K562 (cell line): ENCODE results near the gene NRG2. TPM values are rescaled to one million over a fixed set of nuclear protein-coding genes. Genes with fewer than 3 reads are reported as not detected.

Experiments
- HLTF ChIP-seq: fragments of 450-650 bp; IDR thresholded peaks from 2 replicates; pipeline ENCODE4 v1.6.1; 2016
- KLF13 ChIP-seq: fragments of 450-650 bp; IDR thresholded peaks from 2 replicates; pipeline ENCODE4 v1.6.1; 2016; ENCODE audit warnings: missing genetic modification characterization, low read depth, mild to moderate bottlenecking, missing compliant biosample characterization, moderate library complexity, borderline replicate concordance
- NELFE ChIP-seq: IDR thresholded peaks from 2 replicates; pipeline ENCODE4 v1.6.1; 2011; ENCODE audit warnings: mild to moderate bottlenecking; ENCODE audit not compliant: insufficient read depth, insufficient read length
- POU5F1 ChIP-seq: fragments of 150-350 bp; IDR thresholded peaks from 2 replicates; pipeline ENCODE4 v1.6.1; 2014; ENCODE audit warnings: borderline replicate concordance, low read length, low read depth, mild to moderate bottlenecking; ENCODE audit not compliant: partially characterized antibody
- PRMT5 ChIP-seq: sonication (generic); formaldehyde crosslinking; IDR thresholded peaks from 2 replicates; pipeline ENCODE4 v1.5.0; 2020; ENCODE audit warnings: missing genetic modification reagents
- SMAD4 ChIP-seq: fragments of 250-450 bp; sonication (Bioruptor Pico); conservative IDR thresholded peaks from 2 replicates; pipeline ENCODE4 v1.8.0; 2021; ENCODE audit warnings: inconsistent platforms, mild to moderate bottlenecking, moderate library complexity
- SP1 ChIP-seq: sonication (generic); formaldehyde crosslinking; IDR thresholded peaks from 2 replicates; pipeline ENCODE4 v1.8.1; 2022; ENCODE audit warnings: mild to moderate bottlenecking, missing genetic modification reagents
- STAG1 ChIP-seq: sonication (generic); formaldehyde crosslinking; IDR thresholded peaks from 2 replicates; pipeline ENCODE4 v1.5.0; 2020; ENCODE audit warnings: missing genetic modification reagents, borderline replicate concordance
- ZNF780A ChIP-seq: fragments of 250-450 bp; sonication (Bioruptor Pico); IDR thresholded peaks from 2 replicates; pipeline ENCODE4 v1.5.0; 2021; ENCODE audit warnings: mild to moderate bottlenecking
- polyA plus RNA-seq, 8 experiments: library from polyadenylated mRNA; depleted of rRNA in 4 of 8; stranded (reverse) in 5 of 8; unstranded in 3 of 8; fragments of >200 nt; fragmentation: Nextera tagmentation in 2 of 8; fragmentation: Illumina TruSeq in 1 of 8; extraction: Ambion mirVana in 2 of 8; extraction: Trizol in 1 of 8; gene quantifications; 2 replicates each; pipeline versions ENCODE4 v1.2.1 to v1.2.3, GENCODE V29; 2011 to 2014; ENCODE audit warnings: inconsistent platforms in 1 of 8, missing spikeins in 1 of 8
- total RNA-seq, 7 experiments: library from RNA; depleted of rRNA in 6 of 7; stranded (reverse); fragments of >200 nt in 6 of 7; fragmentation: Illumina TruSeq in 2 of 7; extraction: Trizol in 2 of 7; gene quantifications; 2 replicates each; pipeline versions ENCODE4 v1.2.1 to v1.2.3, GENCODE V29; 2011 to 2021; ENCODE audit warnings: low replicate concordance in 1 of 7
- TF ChIP-seq, protein P1 (sequence below), 2 experiments: fragments of 450-650 bp; IDR thresholded peaks; 2 replicates each; pipeline ENCODE4 v1.6.1; 2018; ENCODE audit warnings: mild to moderate bottlenecking in 2 of 2, low read depth in 1 of 2; ENCODE audit not compliant: partially characterized antibody in 2 of 2
- TF ChIP-seq, protein P2 (sequence below): sonication (generic); formaldehyde crosslinking; IDR thresholded peaks from 2 replicates; pipeline ENCODE4 v1.8.0; 2022; ENCODE audit warnings: mild to moderate bottlenecking, missing genetic modification reagents

The NRG2 gene
- total and polyA plus RNA-seq, 9 of the 15 experiments (the other 6 are each of a cell fraction or from before 2014, with no cell fraction given): not detected

DNA sequence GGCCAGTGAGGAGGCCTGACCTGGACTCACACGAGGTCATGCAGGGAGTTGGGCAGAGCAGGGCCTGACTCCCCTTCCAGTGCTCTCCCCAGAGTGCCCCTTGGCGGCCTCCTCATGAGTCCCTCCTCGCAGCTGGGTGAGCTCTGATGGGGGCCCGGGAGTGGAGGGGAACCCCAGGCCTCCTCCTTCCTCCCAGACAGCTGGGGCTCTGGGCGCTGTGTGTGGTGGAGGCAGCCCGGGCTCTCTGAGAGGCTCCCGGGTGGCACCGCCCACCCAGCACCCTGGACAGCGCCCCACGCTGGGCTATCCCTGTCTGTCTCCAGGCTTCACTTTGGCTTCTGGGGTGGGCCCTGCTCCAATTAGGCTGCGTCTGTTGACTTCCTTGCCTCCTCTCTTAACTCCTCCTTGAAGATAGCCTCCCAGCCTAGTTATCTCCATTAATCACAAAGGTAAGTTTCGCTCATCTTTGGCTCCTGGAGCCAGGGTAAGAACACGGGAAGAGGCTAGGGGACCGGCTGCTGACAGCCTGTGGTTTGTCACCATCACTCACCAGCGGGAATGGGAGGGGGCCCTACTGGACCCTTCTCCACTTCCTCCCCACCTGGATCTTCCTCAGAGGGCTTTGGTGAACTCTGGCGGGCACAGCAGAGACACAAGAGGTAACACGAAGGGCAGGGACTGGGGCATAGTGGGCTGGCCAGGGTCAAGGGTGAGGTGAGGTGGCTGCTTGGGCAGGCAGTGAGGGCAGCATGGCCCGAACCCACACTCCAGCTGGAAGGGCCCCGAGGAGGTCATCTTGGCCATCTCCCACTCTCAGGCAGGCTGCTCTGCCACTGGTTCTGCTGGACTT, 234.4 kb downstream of the NRG2 start (continued):
- TF ChIP-seq, protein P1, sequence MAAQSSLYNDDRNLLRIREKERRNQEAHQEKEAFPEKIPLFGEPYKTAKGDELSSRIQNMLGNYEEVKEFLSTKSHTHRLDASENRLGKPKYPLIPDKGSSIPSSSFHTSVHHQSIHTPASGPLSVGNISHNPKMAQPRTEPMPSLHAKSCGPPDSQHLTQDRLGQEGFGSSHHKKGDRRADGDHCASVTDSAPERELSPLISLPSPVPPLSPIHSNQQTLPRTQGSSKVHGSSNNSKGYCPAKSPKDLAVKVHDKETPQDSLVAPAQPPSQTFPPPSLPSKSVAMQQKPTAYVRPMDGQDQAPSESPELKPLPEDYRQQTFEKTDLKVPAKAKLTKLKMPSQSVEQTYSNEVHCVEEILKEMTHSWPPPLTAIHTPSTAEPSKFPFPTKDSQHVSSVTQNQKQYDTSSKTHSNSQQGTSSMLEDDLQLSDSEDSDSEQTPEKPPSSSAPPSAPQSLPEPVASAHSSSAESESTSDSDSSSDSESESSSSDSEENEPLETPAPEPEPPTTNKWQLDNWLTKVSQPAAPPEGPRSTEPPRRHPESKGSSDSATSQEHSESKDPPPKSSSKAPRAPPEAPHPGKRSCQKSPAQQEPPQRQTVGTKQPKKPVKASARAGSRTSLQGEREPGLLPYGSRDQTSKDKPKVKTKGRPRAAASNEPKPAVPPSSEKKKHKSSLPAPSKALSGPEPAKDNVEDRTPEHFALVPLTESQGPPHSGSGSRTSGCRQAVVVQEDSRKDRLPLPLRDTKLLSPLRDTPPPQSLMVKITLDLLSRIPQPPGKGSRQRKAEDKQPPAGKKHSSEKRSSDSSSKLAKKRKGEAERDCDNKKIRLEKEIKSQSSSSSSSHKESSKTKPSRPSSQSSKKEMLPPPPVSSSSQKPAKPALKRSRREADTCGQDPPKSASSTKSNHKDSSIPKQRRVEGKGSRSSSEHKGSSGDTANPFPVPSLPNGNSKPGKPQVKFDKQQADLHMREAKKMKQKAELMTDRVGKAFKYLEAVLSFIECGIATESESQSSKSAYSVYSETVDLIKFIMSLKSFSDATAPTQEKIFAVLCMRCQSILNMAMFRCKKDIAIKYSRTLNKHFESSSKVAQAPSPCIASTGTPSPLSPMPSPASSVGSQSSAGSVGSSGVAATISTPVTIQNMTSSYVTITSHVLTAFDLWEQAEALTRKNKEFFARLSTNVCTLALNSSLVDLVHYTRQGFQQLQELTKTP (IDR thresholded peaks at IDR 0.05; ENCODE audit: low read depth in 1 of 2, partially characterized antibody in 2 of 2): peak in 1 of 2 experiments; percentile 59
- TF ChIP-seq STAG1 (CRISPR knock-in tag) (peak; percentile 28; the same call in 1 of the 2 replicates), HLTF (no peak), POU5F1 (no peak), NELFE (no peak), ZNF780A (CRISPR knock-in tag) (no peak), SP1 (CRISPR knock-in tag) (peak; percentile 48; the same call in 1 of the 2 replicates), SMAD4 (CRISPR knock-in tag) (no peak), KLF13 (tag) (peak; percentile 72; the same call in 1 of the 2 replicates), PRMT5 (peak; percentile 79; the same call in 1 of the 2 replicates)
- TF ChIP-seq, protein P2, sequence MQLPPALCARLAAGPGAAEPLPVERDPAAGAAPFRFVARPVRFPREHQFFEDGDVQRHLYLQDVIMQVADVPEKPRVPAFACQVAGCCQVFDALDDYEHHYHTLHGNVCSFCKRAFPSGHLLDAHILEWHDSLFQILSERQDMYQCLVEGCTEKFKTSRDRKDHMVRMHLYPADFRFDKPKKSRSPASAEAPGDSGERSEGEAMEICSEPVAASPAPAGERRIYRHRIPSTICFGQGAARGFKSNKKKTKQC: peak; percentile 65; the same call in 1 of the 2 replicates
